Liver (tissue), 9 donors: ENCODE data around the gene NOP9. TPM values are rescaled to one million over a fixed set of nuclear protein-coding genes. Genes with fewer than 3 reads are reported as not detected.

ENCODE experiments used
- DNase-seq: peaks from one replicate; pipeline ENCODE4 v3.0.0-alpha.2; 2017; ENCODE audit warnings: low spot score
- H3K27ac ChIP-seq, 2 donors: one replicate each; pipeline ENCODE4 v1.7.0; 2013; ENCODE audit warnings: inconsistent platforms in 2 of 2, low read length in 2 of 2, control low read depth in 1 of 2, low read depth in 1 of 2, mild to moderate bottlenecking in 1 of 2
- H3K27me3 ChIP-seq, 4 donors: one replicate each; pipeline versions ENCODE4 v1.6.1 to v1.7.0; 2013; ENCODE audit warnings: low read length in 3 of 4, inconsistent platforms in 1 of 4, mild to moderate bottlenecking in 1 of 4, moderate library complexity in 1 of 4; ENCODE audit not compliant: control insufficient read depth in 4 of 4, insufficient read depth in 4 of 4
- H3K36me3 ChIP-seq, 4 donors: one replicate each; pipeline versions ENCODE4 v1.6.1 to v1.7.0; 2013; ENCODE audit warnings: low read length in 3 of 4, mild to moderate bottlenecking in 3 of 4, low read depth in 1 of 4, moderate library complexity in 1 of 4; ENCODE audit not compliant: control insufficient read depth in 4 of 4, insufficient read depth in 3 of 4
- H3K4me1 ChIP-seq, 4 donors: one replicate each; pipeline versions ENCODE4 v1.6.1 to v1.7.0; 2013; ENCODE audit warnings: low read length in 3 of 4, mild to moderate bottlenecking in 3 of 4, moderate library complexity in 1 of 4; ENCODE audit not compliant: control insufficient read depth in 4 of 4, insufficient read depth in 4 of 4
- H3K4me3 ChIP-seq, 3 donors: one replicate each; pipeline versions ENCODE4 v1.6.1 to v1.7.0; 2013; ENCODE audit warnings: low read length in 3 of 3, control low read depth in 1 of 3, low read depth in 1 of 3, mild to moderate bottlenecking in 1 of 3
- H3K9ac ChIP-seq, 2 donors: one replicate each; pipeline ENCODE4 v1.7.0; 2013; ENCODE audit warnings: low read length in 2 of 2, mild to moderate bottlenecking in 2 of 2, moderate library complexity in 2 of 2, control low read depth in 1 of 2, low read depth in 1 of 2
- H3K9me3 ChIP-seq, 4 donors: one replicate each; pipeline versions ENCODE4 v1.6.1 to v1.7.0; 2013; ENCODE audit warnings: low read length in 3 of 4; ENCODE audit not compliant: control insufficient read depth in 4 of 4
- FOXA2 ChIP-seq: IDR thresholded peaks from 2 replicates; pipeline ENCODE4 v1.6.1; 2016; ENCODE audit warnings: antibody characterized with exemption
- HNF4A ChIP-seq, 2 donors: conservative IDR thresholded peaks; 2 replicates each; pipeline ENCODE4 v1.6.1; 2016; ENCODE audit warnings: antibody characterized with exemption in 2 of 2, mild to moderate bottlenecking in 2 of 2
- HNF4G ChIP-seq: IDR thresholded peaks from 2 replicates; pipeline ENCODE4 v1.6.1; 2016; ENCODE audit warnings: antibody characterized with exemption
- JUND ChIP-seq, 2 donors: IDR thresholded peaks; 2 replicates each; pipeline ENCODE4 v1.6.1; 2016; ENCODE audit warnings: antibody characterized with exemption in 2 of 2
- NR2F2 ChIP-seq: IDR thresholded peaks from 2 replicates; pipeline ENCODE4 v1.6.1; 2016; ENCODE audit warnings: antibody characterized with exemption
- RAD21 ChIP-seq, 2 donors: IDR thresholded peaks; 2 replicates each; pipeline ENCODE4 v1.6.1; 2016; ENCODE audit warnings: antibody characterized with exemption in 2 of 2, mild to moderate bottlenecking in 2 of 2
- REST ChIP-seq: IDR thresholded peaks from 2 replicates; pipeline ENCODE4 v1.6.1; 2016; ENCODE audit warnings: antibody characterized with exemption, mild to moderate bottlenecking
- RXRA ChIP-seq, 2 donors: IDR thresholded peaks; 2 replicates each; pipeline ENCODE4 v1.6.1; 2017 to 2018; ENCODE audit warnings: antibody characterized with exemption in 2 of 2, mild to moderate bottlenecking in 1 of 2
- SP1 ChIP-seq: IDR thresholded peaks from 2 replicates; pipeline ENCODE4 v1.6.1; 2018; ENCODE audit warnings: antibody characterized with exemption, mild to moderate bottlenecking
- YY1 ChIP-seq: IDR thresholded peaks from 2 replicates; pipeline ENCODE4 v1.6.1; 2016; ENCODE audit warnings: antibody characterized with exemption, mild to moderate bottlenecking
- ZBTB33 ChIP-seq: IDR thresholded peaks from 2 replicates; pipeline ENCODE4 v1.6.1; 2016; ENCODE audit warnings: antibody characterized with exemption
- WGBS: extraction: QIAGEN DNeasy Blood & Tissue Kit; methylation state at CpG from one replicate; pipeline ENCODE4 v1.1.7; 2013; 5-methylcytosine and 5-hydroxymethylcytosine counted together
- polyA plus RNA-seq, 2 donors: library from polyadenylated mRNA; stranded (reverse) in 1 of 2; unstranded in 1 of 2; fragments of 200-250 nt in 1 of 2; fragments of >200 nt in 1 of 2; fragmentation: Nextera tagmentation in 1 of 2; extraction: Ambion mirVana in 1 of 2; gene quantifications; one replicate each; pipeline versions ENCODE4 v1.2.1 to v1.2.3, GENCODE V29; 2013 to 2015
- total RNA-seq, 2 donors: library from RNA; depleted of rRNA; stranded (reverse); fragments of >200 nt; gene quantifications; one replicate each; pipeline ENCODE4 v1.2.3, GENCODE V29; 2014
- TF ChIP-seq, protein P1 (sequence below): fragments of 150-350 bp; IDR thresholded peaks from 2 replicates; pipeline ENCODE4 v1.5.1; 2017; ENCODE audit warnings: improper control_type of control experiment, low read depth, low read length; ENCODE audit not compliant: missing input control
- TF ChIP-seq, protein P2 (sequence below): IDR thresholded peaks from 2 replicates; pipeline ENCODE4 v1.6.1; 2016; ENCODE audit warnings: antibody characterized with exemption
- donor health status: healthy.
- donor health status: healthy.
- donor health status: healthy.
- donor health status: healthy.
- donor health status: healthy.

Gene NOP9
- total and polyA plus RNA-seq, 4 donors, result 3.8 to 18.2 (median 9.7) TPM

DNA sequence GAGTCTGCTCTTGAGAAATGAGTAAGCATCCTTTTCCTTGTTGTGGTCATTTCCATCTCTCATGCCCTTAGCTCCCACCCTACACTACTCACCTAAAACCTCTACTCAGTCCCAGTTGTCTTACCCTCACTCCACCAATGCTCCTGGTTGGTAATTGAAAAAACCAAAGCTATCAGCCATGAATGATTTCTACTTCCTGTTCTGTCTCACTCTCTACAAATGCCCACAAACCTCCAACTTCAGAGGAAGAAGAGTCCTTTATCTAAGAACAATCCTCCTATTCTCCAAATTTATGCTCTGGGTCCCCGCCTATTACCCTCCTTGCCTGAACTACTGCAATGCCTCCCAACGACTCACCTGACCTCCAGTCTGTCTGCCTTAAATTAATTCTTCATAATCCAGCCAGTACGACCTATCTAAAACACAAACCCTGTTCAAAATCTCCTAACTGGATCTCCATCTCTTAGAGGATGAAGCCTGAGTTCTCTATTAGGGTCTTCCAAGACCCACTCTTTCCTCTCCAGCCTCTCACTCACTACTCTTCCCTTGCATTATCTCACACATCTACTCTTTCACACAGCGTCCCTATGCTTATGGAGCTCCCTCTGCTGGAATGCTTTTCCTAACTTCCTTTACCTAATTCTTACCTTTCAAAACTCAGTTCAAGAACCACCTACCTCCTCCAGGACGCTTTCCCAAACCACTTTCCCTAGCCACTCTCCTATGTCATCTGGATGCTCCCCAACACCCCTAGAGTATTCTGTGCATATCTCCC is 2.3 kb upstream of the NOP9 start:
- no peak for DNase-seq
- Histone ChIP-seq H3K4me3 (no peak overlapping the region), H3K4me1 (peaks cover 5 to 71% (median 60%) of the 10 kb centered on the region in 4 donors), H3K9ac (peak overlapping the region in 1 of 2 donors; percentile 5), H3K27me3 (no peaks in the 10 kb centered on the region), H3K27ac (peak overlapping the region; percentile 9 to 31), H3K9me3 (no peaks in the 10 kb centered on the region), H3K36me3 (peaks cover 7 to 26% (median 22%) of the 10 kb centered on the region in 4 donors)
- TF ChIP-seq, protein P1, sequence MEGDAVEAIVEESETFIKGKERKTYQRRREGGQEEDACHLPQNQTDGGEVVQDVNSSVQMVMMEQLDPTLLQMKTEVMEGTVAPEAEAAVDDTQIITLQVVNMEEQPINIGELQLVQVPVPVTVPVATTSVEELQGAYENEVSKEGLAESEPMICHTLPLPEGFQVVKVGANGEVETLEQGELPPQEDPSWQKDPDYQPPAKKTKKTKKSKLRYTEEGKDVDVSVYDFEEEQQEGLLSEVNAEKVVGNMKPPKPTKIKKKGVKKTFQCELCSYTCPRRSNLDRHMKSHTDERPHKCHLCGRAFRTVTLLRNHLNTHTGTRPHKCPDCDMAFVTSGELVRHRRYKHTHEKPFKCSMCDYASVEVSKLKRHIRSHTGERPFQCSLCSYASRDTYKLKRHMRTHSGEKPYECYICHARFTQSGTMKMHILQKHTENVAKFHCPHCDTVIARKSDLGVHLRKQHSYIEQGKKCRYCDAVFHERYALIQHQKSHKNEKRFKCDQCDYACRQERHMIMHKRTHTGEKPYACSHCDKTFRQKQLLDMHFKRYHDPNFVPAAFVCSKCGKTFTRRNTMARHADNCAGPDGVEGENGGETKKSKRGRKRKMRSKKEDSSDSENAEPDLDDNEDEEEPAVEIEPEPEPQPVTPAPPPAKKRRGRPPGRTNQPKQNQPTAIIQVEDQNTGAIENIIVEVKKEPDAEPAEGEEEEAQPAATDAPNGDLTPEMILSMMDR, result peak; percentile 38
- TF ChIP-seq NR2F2 (no peak), FOXA2 (no peak), HNF4A (conservative IDR thresholded peaks at IDR 0.05) (no peak), ZBTB33 (no peak), HNF4G (no peak), SP1 (no peak), REST (no peak), RAD21 (IDR thresholded peaks at IDR 0.05) (peak; percentile 63 to 71), RXRA (IDR thresholded peaks at IDR 0.05) (no peak)
- 30% methylated on average over 5 of the region's 5 CpGs for WGBS

DNA sequence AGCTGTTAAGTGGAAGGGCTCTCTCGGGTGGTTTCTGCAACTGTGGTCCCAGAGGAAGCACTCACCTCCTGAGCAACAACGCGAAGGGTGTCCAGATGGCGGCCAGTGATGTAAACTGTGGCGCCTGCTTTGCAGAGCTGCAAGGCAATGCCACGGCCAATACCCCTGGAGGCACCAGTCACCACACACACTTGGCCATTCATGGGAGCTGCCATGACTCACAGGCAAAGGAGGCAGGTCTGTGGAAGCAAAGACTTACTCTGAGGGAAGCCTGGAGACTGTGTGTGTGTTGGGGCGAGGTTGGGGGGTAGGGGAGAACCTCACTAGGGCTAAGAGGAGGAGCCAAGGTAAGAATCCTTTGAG is 777 bp upstream of the NOP9 start:
- peak overlapping the region; percentile 80 to 86 (median 83) for H3K4me3 ChIP-seq
- H3K27ac ChIP-seq, result peak overlapping the region; percentile 90 to 94
- 24% methylated on average over 7 of the region's 7 CpGs for WGBS
- no peaks in the 10 kb centered on the region for H3K27me3 ChIP-seq
- DNase-seq, result no peak
- H3K9me3 ChIP-seq, result no peaks in the 10 kb centered on the region
- peaks cover 7 to 75% (median 63%) of the 10 kb centered on the region in 4 donors for H3K4me1 ChIP-seq
- H3K36me3 ChIP-seq, result peaks cover 7 to 33% (median 25%) of the 10 kb centered on the region in 4 donors
- peak overlapping the region; percentile 37 to 71 for H3K9ac ChIP-seq
- TF ChIP-seq HNF4G, result no peak
- TF ChIP-seq SP1, result no peak
- no peak for TF ChIP-seq YY1
- TF ChIP-seq HNF4A (conservative IDR thresholded peaks at IDR 0.05), result no peak
- TF ChIP-seq, protein P1, result no peak
- no peak for TF ChIP-seq ZBTB33
- no peak for TF ChIP-seq REST
- no peak for TF ChIP-seq JUND (IDR thresholded peaks at IDR 0.05)
- TF ChIP-seq, protein P2, sequence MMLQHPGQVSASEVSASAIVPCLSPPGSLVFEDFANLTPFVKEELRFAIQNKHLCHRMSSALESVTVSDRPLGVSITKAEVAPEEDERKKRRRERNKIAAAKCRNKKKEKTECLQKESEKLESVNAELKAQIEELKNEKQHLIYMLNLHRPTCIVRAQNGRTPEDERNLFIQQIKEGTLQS, result no peak
- TF ChIP-seq RXRA (IDR thresholded peaks at IDR 0.05), result no peak
